ENCODE results near the gene UTF1. TPM values are rescaled to one million over a fixed set of nuclear protein-coding genes. Genes with fewer than 3 reads are reported as not detected.

Gene UTF1
- total and polyA plus RNA-seq, 2 experiments from 2014 or later, result 12.2 to 51.4 TPM

DNA sequence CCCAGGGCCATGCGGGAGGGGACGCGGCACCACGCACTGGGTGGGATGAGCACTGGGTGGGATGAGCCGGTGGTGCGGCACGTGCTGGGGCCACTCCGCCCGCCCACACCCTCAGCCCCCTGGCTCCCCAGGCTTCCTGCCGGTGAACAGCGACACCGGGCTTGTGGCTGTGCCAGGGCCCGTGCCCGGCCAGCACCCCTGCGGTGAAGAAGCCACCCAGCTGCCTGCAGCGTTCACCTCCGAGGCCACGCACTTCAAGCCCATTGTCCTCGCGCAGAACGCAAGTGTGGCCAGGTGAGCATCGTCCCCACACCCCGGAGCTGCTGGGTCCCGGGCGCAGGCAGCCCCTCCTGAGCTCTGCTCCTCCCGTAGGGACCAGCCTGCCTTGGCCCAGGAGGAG lies 31.8 kb upstream of the UTF1 start:
- H2AFZ ChIP-seq, result no peak overlapping the region
- no peak for ATAC-seq
- H3K4me1 Mint-ChIP-seq, result no peaks in the 10 kb centered on the region
- no peak for DNase-seq (ENCODE audit: low spot score)
- no peaks in the 10 kb centered on the region for H4K20me1 ChIP-seq (replicated peaks; ENCODE audit: insufficient read depth)
- no peak overlapping the region for H3K27ac Mint-ChIP-seq
- no peak overlapping the region for H3K4me2 ChIP-seq
- H3K4me3 Mint-ChIP-seq, result no peak overlapping the region
- no peak for TF ChIP-seq EZH2phosphoT487 (IDR thresholded peaks at IDR 0.05; ENCODE audit: unreplicated experiment)
- TF ChIP-seq, protein P1, sequence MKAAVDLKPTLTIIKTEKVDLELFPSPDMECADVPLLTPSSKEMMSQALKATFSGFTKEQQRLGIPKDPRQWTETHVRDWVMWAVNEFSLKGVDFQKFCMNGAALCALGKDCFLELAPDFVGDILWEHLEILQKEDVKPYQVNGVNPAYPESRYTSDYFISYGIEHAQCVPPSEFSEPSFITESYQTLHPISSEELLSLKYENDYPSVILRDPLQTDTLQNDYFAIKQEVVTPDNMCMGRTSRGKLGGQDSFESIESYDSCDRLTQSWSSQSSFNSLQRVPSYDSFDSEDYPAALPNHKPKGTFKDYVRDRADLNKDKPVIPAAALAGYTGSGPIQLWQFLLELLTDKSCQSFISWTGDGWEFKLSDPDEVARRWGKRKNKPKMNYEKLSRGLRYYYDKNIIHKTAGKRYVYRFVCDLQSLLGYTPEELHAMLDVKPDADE (IDR thresholded peaks at IDR 0.05), result no peak
- TF ChIP-seq, protein P2, sequence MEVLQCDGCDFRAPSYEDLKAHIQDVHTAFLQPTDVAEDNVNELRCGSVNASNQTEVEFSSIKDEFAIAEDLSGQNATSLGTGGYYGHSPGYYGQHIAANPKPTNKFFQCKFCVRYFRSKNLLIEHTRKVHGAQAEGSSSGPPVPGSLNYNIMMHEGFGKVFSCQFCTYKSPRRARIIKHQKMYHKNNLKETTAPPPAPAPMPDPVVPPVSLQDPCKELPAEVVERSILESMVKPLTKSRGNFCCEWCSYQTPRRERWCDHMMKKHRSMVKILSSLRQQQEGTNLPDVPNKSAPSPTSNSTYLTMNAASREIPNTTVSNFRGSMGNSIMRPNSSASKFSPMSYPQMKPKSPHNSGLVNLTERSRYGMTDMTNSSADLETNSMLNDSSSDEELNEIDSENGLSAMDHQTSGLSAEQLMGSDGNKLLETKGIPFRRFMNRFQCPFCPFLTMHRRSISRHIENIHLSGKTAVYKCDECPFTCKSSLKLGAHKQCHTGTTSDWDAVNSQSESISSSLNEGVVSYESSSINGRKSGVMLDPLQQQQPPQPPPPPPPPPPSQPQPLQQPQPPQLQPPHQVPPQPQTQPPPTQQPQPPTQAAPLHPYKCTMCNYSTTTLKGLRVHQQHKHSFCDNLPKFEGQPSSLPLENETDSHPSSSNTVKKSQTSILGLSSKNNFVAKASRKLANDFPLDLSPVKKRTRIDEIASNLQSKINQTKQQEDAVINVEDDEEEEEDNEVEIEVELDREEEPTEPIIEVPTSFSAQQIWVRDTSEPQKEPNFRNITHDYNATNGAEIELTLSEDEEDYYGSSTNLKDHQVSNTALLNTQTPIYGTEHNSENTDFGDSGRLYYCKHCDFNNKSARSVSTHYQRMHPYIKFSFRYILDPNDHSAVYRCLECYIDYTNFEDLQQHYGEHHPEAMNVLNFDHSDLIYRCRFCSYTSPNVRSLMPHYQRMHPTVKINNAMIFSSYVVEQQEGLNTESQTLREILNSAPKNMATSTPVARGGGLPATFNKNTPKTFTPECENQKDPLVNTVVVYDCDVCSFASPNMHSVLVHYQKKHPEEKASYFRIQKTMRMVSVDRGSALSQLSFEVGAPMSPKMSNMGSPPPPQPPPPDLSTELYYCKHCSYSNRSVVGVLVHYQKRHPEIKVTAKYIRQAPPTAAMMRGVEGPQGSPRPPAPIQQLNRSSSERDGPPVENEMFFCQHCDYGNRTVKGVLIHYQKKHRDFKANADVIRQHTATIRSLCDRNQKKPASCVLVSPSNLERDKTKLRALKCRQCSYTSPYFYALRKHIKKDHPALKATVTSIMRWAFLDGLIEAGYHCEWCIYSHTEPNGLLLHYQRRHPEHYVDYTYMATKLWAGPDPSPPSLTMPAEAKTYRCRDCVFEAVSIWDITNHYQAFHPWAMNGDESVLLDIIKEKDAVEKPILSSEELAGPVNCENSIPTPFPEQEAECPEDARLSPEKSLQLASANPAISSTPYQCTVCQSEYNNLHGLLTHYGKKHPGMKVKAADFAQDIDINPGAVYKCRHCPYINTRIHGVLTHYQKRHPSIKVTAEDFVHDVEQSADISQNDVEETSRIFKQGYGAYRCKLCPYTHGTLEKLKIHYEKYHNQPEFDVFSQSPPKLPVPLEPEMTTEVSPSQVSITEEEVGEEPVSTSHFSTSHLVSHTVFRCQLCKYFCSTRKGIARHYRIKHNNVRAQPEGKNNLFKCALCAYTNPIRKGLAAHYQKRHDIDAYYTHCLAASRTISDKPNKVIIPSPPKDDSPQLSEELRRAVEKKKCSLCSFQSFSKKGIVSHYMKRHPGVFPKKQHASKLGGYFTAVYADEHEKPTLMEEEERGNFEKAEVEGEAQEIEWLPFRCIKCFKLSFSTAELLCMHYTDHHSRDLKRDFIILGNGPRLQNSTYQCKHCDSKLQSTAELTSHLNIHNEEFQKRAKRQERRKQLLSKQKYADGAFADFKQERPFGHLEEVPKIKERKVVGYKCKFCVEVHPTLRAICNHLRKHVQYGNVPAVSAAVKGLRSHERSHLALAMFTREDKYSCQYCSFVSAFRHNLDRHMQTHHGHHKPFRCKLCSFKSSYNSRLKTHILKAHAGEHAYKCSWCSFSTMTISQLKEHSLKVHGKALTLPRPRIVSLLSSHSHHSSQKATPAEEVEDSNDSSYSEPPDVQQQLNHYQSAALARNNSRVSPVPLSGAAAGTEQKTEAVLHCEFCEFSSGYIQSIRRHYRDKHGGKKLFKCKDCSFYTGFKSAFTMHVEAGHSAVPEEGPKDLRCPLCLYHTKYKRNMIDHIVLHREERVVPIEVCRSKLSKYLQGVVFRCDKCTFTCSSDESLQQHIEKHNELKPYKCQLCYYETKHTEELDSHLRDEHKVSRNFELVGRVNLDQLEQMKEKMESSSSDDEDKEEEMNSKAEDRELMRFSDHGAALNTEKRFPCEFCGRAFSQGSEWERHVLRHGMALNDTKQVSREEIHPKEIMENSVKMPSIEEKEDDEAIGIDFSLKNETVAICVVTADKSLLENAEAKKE (CRISPR knock-in tag; IDR thresholded peaks at IDR 0.05), result no peak
- TF ChIP-seq, protein P3, sequence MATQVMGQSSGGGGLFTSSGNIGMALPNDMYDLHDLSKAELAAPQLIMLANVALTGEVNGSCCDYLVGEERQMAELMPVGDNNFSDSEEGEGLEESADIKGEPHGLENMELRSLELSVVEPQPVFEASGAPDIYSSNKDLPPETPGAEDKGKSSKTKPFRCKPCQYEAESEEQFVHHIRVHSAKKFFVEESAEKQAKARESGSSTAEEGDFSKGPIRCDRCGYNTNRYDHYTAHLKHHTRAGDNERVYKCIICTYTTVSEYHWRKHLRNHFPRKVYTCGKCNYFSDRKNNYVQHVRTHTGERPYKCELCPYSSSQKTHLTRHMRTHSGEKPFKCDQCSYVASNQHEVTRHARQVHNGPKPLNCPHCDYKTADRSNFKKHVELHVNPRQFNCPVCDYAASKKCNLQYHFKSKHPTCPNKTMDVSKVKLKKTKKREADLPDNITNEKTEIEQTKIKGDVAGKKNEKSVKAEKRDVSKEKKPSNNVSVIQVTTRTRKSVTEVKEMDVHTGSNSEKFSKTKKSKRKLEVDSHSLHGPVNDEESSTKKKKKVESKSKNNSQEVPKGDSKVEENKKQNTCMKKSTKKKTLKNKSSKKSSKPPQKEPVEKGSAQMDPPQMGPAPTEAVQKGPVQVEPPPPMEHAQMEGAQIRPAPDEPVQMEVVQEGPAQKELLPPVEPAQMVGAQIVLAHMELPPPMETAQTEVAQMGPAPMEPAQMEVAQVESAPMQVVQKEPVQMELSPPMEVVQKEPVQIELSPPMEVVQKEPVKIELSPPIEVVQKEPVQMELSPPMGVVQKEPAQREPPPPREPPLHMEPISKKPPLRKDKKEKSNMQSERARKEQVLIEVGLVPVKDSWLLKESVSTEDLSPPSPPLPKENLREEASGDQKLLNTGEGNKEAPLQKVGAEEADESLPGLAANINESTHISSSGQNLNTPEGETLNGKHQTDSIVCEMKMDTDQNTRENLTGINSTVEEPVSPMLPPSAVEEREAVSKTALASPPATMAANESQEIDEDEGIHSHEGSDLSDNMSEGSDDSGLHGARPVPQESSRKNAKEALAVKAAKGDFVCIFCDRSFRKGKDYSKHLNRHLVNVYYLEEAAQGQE (IDR thresholded peaks at IDR 0.05; ENCODE audit: unreplicated experiment), result no peak
- no peak for TF ChIP-seq CREB1 (CRISPR knock-in tag; IDR thresholded peaks at IDR 0.05; ENCODE audit: low read depth)
- TF ChIP-seq, protein P4, sequence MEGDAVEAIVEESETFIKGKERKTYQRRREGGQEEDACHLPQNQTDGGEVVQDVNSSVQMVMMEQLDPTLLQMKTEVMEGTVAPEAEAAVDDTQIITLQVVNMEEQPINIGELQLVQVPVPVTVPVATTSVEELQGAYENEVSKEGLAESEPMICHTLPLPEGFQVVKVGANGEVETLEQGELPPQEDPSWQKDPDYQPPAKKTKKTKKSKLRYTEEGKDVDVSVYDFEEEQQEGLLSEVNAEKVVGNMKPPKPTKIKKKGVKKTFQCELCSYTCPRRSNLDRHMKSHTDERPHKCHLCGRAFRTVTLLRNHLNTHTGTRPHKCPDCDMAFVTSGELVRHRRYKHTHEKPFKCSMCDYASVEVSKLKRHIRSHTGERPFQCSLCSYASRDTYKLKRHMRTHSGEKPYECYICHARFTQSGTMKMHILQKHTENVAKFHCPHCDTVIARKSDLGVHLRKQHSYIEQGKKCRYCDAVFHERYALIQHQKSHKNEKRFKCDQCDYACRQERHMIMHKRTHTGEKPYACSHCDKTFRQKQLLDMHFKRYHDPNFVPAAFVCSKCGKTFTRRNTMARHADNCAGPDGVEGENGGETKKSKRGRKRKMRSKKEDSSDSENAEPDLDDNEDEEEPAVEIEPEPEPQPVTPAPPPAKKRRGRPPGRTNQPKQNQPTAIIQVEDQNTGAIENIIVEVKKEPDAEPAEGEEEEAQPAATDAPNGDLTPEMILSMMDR (conservative IDR thresholded peaks at IDR 0.05; ENCODE audit: low read depth in 2 of 2), result no peak
- no peak for TF ChIP-seq JUNB (IDR thresholded peaks at IDR 0.05; ENCODE audit: unreplicated experiment)
- no peak for TF ChIP-seq STAT1 (IDR thresholded peaks at IDR 0.05; ENCODE audit: unreplicated experiment)
- TF ChIP-seq POLR2AphosphoS5 (IDR thresholded peaks at IDR 0.05; ENCODE audit: low read depth), result no peak
- TF ChIP-seq EZH2 (IDR thresholded peaks at IDR 0.05; ENCODE audit: low read depth, unreplicated experiment), result no peak
- TF ChIP-seq ZNF114 (CRISPR knock-in tag; IDR thresholded peaks at IDR 0.05), result no peak
- TF ChIP-seq NANOG (IDR thresholded peaks at IDR 0.05; ENCODE audit: borderline replicate concordance), result no peak
- no peak for TF ChIP-seq ZNF331 (CRISPR knock-in tag; IDR thresholded peaks at IDR 0.05; ENCODE audit: low read depth)
- H3K27me3 Mint-ChIP-seq (ENCODE audit: insufficient read depth, low read depth, poor library complexity), result peaks cover 3% of the 10 kb centered on the region
- no peaks in the 10 kb centered on the region for H3F3A ChIP-seq (replicated peaks; ENCODE audit: low read depth)
- H3K27me3 ChIP-seq (ENCODE audit: insufficient read depth), result no peaks in the 10 kb centered on the region
- H3K79me2 ChIP-seq (replicated peaks; ENCODE audit: insufficient read depth), result no peaks in the 10 kb centered on the region
- H3K9me3 Mint-ChIP-seq, result peaks cover 9% of the 10 kb centered on the region
- no peaks in the 10 kb centered on the region for H3K9me2 ChIP-seq (ENCODE audit: insufficient read depth)
- H3K36me3 ChIP-seq (ENCODE audit: insufficient read depth), result no peaks in the 10 kb centered on the region
- H3K36me3 Mint-ChIP-seq (ENCODE audit: low read depth), result no peaks in the 10 kb centered on the region
- H3K4me1 ChIP-seq (ENCODE audit: insufficient read depth), result no peaks in the 10 kb centered on the region
- no peak overlapping the region for H3K27ac ChIP-seq (ENCODE audit: low read depth)
- H3K4me3 ChIP-seq, result no peak overlapping the region

All from GM23338 (cell line).